ENCODE data around the gene CDH26. TPM values are rescaled to one million over a fixed set of nuclear protein-coding genes. Genes with fewer than 3 reads are reported as not detected.

CDH26 gene
- polyA plus RNA-seq, 1 donor (not counting 4 experiments of a cell fraction or from before 2014, with no cell fraction given) = 1.1 TPM

- no peak overlapping the region for H3K4me3 ChIP-seq (ENCODE audit: control insufficient read depth in 2 of 3, extremely low read depth in 1 of 3, insufficient read depth in 2 of 3, low read depth in 1 of 3, low read length in 3 of 3)
- no peak for TF ChIP-seq CTCF (optimal IDR thresholded peaks at IDR 0.05 in 1 of 3, IDR thresholded peaks at IDR 0.05 in 1 of 3, conservative IDR thresholded peaks at IDR 0.05 in 1 of 3; ENCODE audit: extremely low read depth in 1 of 3, insufficient read depth in 2 of 3, low read length in 3 of 3)
- no peak for TF ChIP-seq EZH2 (IDR thresholded peaks at IDR 0.05; ENCODE audit: low read length)
- H3K79me2 ChIP-seq (ENCODE audit: control insufficient read depth, insufficient read depth, low read length) = peaks cover 50% of the 10 kb centered on the region
- FAIRE-seq = no peak
- dilution Hi-C loops (cut with MboI; ENCODE audit: extremely low pct_ligation_motif_present, low sequenced_read_pairs) = no loop called here
- H3K36me3 ChIP-seq (ENCODE audit: control insufficient read depth in 2 of 2, extremely low read depth in 1 of 2, insufficient read depth in 2 of 2, low read length in 2 of 2) = no peaks in the 10 kb centered on the region
- peaks cover 43% of the 10 kb centered on the region for H3K4me1 ChIP-seq (ENCODE audit: control insufficient read depth, extremely low read depth, insufficient read depth, low read length)
- H3K27me3 ChIP-seq (ENCODE audit: control insufficient read depth, extremely low read depth, insufficient read depth, low read length) = no peaks in the 10 kb centered on the region
- H3K9ac ChIP-seq (ENCODE audit: control insufficient read depth, extremely low read depth, insufficient read depth, low read length) = no peak overlapping the region
- no peak overlapping the region for H2AFZ ChIP-seq (ENCODE audit: control insufficient read depth, low read length)
- DNase-seq (ENCODE audit: low read depth, low spot score) = no peak
- H3K4me2 ChIP-seq (ENCODE audit: control insufficient read depth, extremely low read depth, insufficient read depth, low read depth, low read length) = peak overlapping the region; percentile 74
- no peaks in the 10 kb centered on the region for H3K9me1 ChIP-seq (ENCODE audit: control insufficient read depth, extremely low read depth, insufficient read depth, low read length)
- no peak overlapping the region for H3K27ac ChIP-seq (ENCODE audit: control insufficient read depth, insufficient read depth, low read length)
- no peaks in the 10 kb centered on the region for H3K9me3 ChIP-seq (ENCODE audit: control insufficient read depth, low read depth, low read length)
- peaks cover 3% of the 10 kb centered on the region for H4K20me1 ChIP-seq (ENCODE audit: control insufficient read depth, extremely low read depth, insufficient read depth, low read length)
Measured at GRCh38 chr20:60058879-60059278, 100.7 kb downstream of the CDH26 start.

GRCh38 chr20:60060006-60060557 lies 101.9 kb downstream of the CDH26 start:
- Histone ChIP-seq H3K79me2 (ENCODE audit: control insufficient read depth, insufficient read depth, low read length) (peaks cover 55% of the 10 kb centered on the region), H3K4me1 (ENCODE audit: control insufficient read depth, extremely low read depth, insufficient read depth, low read length) (peaks cover 43% of the 10 kb centered on the region), H4K20me1 (ENCODE audit: control insufficient read depth, extremely low read depth, insufficient read depth, low read length) (peaks cover 3% of the 10 kb centered on the region), H3K4me2 (ENCODE audit: control insufficient read depth, extremely low read depth, insufficient read depth, low read depth, low read length) (peak overlapping the region; percentile 14), H3K27me3 (ENCODE audit: control insufficient read depth, extremely low read depth, insufficient read depth, low read length) (no peaks in the 10 kb centered on the region), H3K27ac (ENCODE audit: control insufficient read depth, insufficient read depth, low read length) (no peak overlapping the region), H3K9me1 (ENCODE audit: control insufficient read depth, extremely low read depth, insufficient read depth, low read length) (no peaks in the 10 kb centered on the region), H3K9me3 (ENCODE audit: control insufficient read depth, low read depth, low read length) (no peaks in the 10 kb centered on the region), H2AFZ (ENCODE audit: control insufficient read depth, low read length) (no peak overlapping the region), H3K4me3 (ENCODE audit: control insufficient read depth in 2 of 3, extremely low read depth in 1 of 3, insufficient read depth in 2 of 3, low read depth in 1 of 3, low read length in 3 of 3) (no peak overlapping the region), H3K36me3 (ENCODE audit: control insufficient read depth in 2 of 2, extremely low read depth in 1 of 2, insufficient read depth in 2 of 2, low read length in 2 of 2) (no peaks in the 10 kb centered on the region), H3K9ac (ENCODE audit: control insufficient read depth, extremely low read depth, insufficient read depth, low read length) (no peak overlapping the region)
- DNase-seq (ENCODE audit: low read depth, low spot score) (no peak), FAIRE-seq (no peak)
- dilution Hi-C loops (cut with MboI; ENCODE audit: extremely low pct_ligation_motif_present, low sequenced_read_pairs) = no loop called here
- TF ChIP-seq EZH2 (IDR thresholded peaks at IDR 0.05; ENCODE audit: low read length) (no peak), CTCF (optimal IDR thresholded peaks at IDR 0.05 in 1 of 3, IDR thresholded peaks at IDR 0.05 in 1 of 3, conservative IDR thresholded peaks at IDR 0.05 in 1 of 3; ENCODE audit: extremely low read depth in 1 of 3, insufficient read depth in 2 of 3, low read length in 3 of 3) (no peak)

All from keratinocyte (primary cell).